T-helper 1 cell treated with Interleukin-12 subunit alpha and Interleukin-12 subunit beta and Interleukin-4 antibody, amounts not matched to agents 30 ng/mL and 1 ng/mL, for 36 hours (primary cell): ENCODE measurements around the gene ARPP21. TPM values are rescaled to one million over a fixed set of nuclear protein-coding genes. Genes with fewer than 3 reads are reported as not detected.
"Not testable (repeated sequence)": the region's sequence is repeated elsewhere in the genome, so short reads cannot be mapped to it uniquely, and the experiment has no call there.

ENCODE experiments used
- intact Hi-C: fragments of 100-400 bp; cut with micrococcal nuclease; formaldehyde crosslinking; loops from one replicate; pipeline ENCODE4 v1.15.1; 2024
- total RNA-seq: library from RNA; stranded (reverse); gene quantifications from 2 replicates; pipeline ENCODE4 v1.2.3, GENCODE V29; 2022

Gene ARPP21
- not detected in 2 replicates for total RNA-seq

DNA sequence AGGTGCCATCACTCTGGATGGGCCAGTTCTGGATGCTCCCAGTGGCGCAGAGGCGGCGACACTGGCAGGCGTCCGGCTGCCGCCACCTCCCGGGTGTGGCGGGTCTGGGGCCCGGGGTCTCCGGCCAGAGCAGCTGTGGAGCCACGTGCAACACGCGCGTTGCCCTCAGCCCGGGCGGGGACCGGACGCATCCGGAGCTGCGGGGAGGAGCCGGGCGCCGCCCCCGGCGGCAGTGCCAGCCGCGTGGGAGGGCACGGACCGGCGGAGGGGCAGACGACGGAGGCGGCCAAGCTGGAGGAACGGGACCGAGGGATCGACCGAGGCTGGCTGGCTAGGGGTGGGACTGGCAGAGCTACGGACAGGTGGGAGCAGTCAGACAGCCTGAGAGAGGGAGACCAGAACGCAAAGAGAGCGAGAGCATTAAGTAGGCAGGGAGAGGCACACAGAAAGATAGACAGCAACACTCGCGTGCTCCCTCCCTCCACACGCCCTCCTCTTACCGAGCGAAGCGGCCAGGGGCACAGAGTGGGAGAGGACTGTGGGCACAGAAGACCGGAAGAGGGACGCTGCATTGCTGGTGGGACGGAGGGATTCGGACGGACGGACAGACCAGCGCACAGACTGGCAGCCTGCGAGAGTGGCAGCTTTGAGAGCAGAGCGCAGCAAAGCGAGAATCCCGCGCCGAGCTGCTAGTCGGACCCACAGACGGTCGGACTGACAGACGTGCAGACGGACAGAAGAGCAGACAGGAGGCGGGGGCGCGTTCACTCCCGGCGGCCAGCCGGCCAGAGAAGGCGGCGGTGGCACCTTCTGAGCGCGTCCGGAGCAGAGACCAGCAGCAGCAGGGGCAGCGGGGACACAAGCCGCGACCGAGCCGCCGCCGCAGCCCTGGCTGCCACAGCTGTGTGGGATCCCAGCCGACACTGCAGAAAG lies at the start of gene ARPP21:
TSS of gene ARPP21 (plus strand) at position 272 of the 933 bp plus-strand sequence. CDS start 42,227 bp downstream, outside the sequence.
- intact Hi-C loops = no loop called here

DNA sequence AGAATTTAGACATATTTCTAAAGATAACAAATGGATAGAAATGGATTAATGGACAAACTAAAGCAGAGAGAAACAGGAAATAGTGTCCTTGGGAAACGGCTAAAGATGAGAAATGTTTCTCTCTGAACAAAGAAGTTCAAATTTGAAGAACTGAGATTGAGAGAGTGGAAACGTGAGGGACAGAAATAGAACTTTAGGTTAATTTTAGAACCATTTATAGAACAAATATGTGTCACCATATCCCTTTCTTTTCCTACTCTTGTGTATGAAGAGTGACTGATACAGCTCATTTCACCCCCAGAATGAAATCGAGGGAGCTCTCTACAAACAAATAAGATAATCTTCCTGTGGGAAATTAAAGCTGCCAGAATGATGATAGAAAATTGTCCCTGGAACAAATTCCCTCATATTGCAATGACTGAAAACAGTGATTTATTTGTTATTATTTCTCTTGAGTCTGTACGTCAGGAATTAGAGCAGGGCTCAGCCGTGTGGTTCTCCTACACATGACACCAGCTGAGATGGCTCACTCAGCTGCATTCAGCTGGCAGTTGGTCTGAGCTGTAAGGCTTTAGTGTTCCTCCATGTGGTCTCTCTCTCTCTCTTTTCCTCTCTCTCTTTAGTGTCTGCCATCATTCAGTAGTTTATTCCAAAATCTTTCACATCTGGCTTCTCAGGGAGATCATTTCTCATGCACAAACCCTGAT lies 46.6 kb upstream of the ARPP21 start:
- intact Hi-C loops = no loop called here

GRCh38 chr3:35594739-35595138 lies 44.6 kb upstream of the ARPP21 start:
- intact Hi-C loops = no loop called here

GRCh38 chr3:35596335-35596995 lies 42.9 kb upstream of the ARPP21 start:
- intact Hi-C loops = no loop called here

- intact Hi-C loops = no loop called here
Observed at GRCh38 chr3:35597490-35597889, 41.8 kb upstream of the ARPP21 start.

DNA sequence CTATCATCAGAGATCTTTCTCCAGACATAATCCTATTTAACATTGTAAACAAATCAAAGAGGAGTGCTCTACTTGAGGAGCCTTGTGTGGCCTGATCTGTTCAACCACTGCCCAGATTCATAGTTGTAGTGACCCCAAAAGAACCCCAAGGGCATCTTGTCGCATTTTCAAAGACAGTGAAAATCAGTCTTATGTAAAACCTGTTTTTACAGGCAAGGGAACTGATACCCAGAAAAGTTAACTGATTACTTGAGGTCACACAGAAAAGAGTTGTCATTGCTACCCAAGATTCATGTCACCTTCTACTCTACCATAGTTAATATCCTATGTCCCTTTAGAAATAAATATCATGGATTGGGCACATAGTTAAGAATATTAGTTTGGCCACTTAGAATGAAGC lies 40.5 kb upstream of the ARPP21 start:
- intact Hi-C loops = no loop called here

DNA sequence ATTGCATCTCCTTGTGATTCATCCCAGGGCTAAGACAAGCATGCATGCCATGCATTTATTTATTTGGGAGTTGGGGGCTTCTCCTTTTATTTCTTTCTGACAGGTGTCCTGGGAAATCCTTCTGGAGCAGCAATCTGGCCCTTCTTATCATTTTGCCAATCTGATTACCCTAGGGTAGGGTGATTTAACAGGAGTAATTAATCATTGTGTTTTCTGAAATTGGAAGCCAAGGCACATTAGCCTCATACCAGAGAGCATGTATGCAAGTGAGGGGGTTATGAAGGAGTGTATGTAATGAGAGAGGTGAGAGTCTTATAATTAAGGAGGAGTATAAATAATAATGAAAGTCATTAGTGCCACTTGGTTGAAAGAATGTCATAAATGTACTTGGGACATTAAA lies 37.4 kb upstream of the ARPP21 start:
- intact Hi-C loops = no loop called here

DNA sequence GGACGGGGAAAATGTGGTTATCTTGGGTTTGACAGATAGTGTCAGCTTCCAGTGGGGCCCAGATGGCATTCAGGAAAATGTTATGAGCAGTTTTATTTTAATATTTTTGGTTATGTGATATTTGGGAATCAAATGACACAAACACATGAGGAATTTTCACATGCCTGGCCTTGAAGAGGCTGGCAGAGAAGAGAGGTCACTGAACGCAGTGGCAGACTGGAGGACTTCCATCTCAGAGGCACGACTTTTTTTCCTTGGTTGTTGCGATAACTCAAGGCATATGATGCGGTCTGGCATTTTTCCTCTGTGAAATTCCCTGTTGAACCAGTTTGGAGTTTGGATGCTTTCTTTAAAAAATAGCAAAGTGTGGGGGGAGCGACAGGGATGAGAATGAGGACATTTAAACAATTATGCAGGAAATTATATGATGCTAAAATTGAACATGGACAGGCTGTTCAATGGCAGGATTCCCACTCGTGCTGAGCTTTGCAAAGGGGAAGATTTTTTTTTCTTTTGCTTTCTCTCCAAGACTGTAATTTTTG lies 36.9 kb upstream of the ARPP21 start:
- intact Hi-C loops = no loop called here

DNA sequence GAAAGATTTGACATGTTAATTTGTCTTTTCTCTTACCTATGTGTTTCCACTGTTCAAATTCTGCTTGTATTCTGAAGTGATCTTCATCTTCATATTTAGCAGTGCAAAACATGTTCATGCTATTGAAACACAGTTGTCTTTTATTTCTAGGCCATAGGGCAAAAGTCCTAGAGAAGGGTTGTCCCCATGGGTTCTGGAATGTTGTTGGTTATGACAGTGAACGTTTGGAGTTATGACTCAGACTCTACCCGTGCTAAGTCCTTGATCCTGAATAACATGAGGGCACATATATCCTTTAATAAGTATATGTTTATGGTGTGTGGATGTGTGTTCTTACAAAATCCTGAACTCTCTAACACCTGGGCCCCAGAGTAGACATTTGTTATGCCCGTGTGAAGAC lies 23.0 kb upstream of the ARPP21 start:
- intact Hi-C loops = no loop called here

DNA sequence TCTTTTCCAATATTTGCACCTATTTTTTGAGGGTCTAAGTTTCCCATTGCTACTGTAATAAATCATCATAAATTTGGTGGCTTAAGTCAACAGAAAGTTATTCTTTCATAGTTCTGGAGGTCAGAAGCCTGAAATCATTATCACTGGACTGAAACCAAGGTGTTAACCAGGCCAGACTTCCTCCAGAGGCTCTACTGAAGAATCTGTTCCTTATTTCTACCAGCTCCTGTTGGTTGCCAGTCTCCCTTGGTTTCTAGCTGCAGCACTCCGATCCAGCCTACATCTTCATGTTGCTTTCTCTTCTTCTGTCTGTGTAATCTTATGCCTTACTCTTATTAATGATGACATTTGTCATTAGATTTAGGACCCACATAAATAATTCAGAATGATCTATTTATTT lies 22.0 kb upstream of the ARPP21 start:
- intact Hi-C loops = no loop called here

- intact Hi-C loops = not testable (repeated sequence)
Observed at GRCh38 chr3:35620238-35620637, 19.1 kb upstream of the ARPP21 start.

DNA sequence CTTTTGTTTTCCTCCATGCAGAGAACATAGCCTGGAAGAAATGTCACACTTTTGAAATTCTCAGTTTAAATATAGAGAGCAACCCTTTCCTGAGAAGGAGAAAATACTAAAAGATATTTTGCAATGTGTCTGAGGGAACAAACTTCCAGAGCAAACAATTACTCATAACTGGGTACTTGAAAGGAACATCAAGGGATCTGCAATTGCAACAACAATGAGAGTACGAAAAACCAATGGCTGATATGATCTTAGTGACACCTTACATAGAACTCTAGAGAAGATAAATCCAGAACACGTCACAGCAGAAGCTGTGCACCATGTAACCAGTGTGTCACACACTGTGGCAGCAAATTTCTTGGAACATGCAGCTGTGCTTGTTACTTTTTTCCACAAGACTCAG lies 14.6 kb upstream of the ARPP21 start:
- intact Hi-C loops = no loop called here

GRCh38 chr3:35633332-35634124 lies 5.8 kb upstream of the ARPP21 start:
- intact Hi-C loops = no loop called here

GRCh38 chr3:35635407-35635806 lies 3.9 kb upstream of the ARPP21 start:
- intact Hi-C loops = no loop called here

- intact Hi-C loops = no loop called here
Observed at GRCh38 chr3:35635926-35636683, 3.2 kb upstream of the ARPP21 start.

GRCh38 chr3:35638251-35638979 lies 910 bp upstream of the ARPP21 start:
- intact Hi-C loops = no loop called here

- intact Hi-C loops = no loop called here
Observed at GRCh38 chr3:35638980-35639253, 408 bp upstream of the ARPP21 start.

- intact Hi-C loops = no loop called here
Observed at GRCh38 chr3:35640190-35641165, 1.2 kb downstream of the ARPP21 start.

GRCh38 chr3:35641331-35641730 lies 2.0 kb downstream of the ARPP21 start:
- intact Hi-C loops = no loop called here
